Measurements from ENCODE around the gene PDE6B. TPM values are rescaled to one million over a fixed set of nuclear protein-coding genes. Genes with fewer than 3 reads are reported as not detected.

The PDE6B gene
- polyA plus RNA-seq, 1 donor from 2014 or later, result 3.2 TPM

GRCh38 chr4:661881-662761 is 36.7 kb downstream of the PDE6B start:
- Histone ChIP-seq H3K9me3 (ENCODE audit: low read length) (no peaks in the 10 kb centered on the region), H3K4me3 (ENCODE audit: low read length) (no peak overlapping the region), H3K27ac (ENCODE audit: low read length) (no peak overlapping the region), H4K20me1 (ENCODE audit: insufficient read depth) (no peaks in the 10 kb centered on the region), H3K27me3 (ENCODE audit: insufficient read depth, low read depth, low read length) (no peaks in the 10 kb centered on the region), H3K79me2 (replicated peaks; ENCODE audit: insufficient read depth, low read length) (no peaks in the 10 kb centered on the region), H3K9ac (ENCODE audit: low read length) (no peak overlapping the region), H3K36me3 (ENCODE audit: insufficient read depth, low read length) (no peaks in the 10 kb centered on the region), H2AFZ (ENCODE audit: low read depth, low read length) (no peak overlapping the region), H3F3A (ENCODE audit: insufficient read depth, low read length, poor library complexity, severe bottlenecking) (no peaks in the 10 kb centered on the region), H3K4me2 (ENCODE audit: low read length) (no peak overlapping the region), H3K9me2 (ENCODE audit: insufficient read depth, low read length) (no peaks in the 10 kb centered on the region)
- TF ChIP-seq EZH2 (IDR thresholded peaks at IDR 0.05; ENCODE audit: borderline replicate concordance, insufficient read depth, low read length, poor library complexity, severe bottlenecking) (no peak), REST (IDR thresholded peaks at IDR 0.05; ENCODE audit: borderline replicate concordance) (no peak), TAF1 (IDR thresholded peaks at IDR 0.05; ENCODE audit: low read depth) (no peak), SMC3 (conservative IDR thresholded peaks at IDR 0.05; ENCODE audit: poor library complexity) (no peak), EP300 (conservative IDR thresholded peaks at IDR 0.05; ENCODE audit: poor library complexity, severe bottlenecking) (no peak), CTCF (IDR thresholded peaks at IDR 0.05; ENCODE audit: poor library complexity, severe bottlenecking) (no peak), POLR2AphosphoS5 (IDR thresholded peaks at IDR 0.05) (no peak), RAD21 (conservative IDR thresholded peaks at IDR 0.05) (no peak), MXI1 (conservative IDR thresholded peaks at IDR 0.05; ENCODE audit: poor library complexity, severe bottlenecking) (no peak)

- peak overlapping the region; percentile 51 for H3K4me3 ChIP-seq (ENCODE audit: low read length)
- no peaks in the 10 kb centered on the region for H3K27me3 ChIP-seq (ENCODE audit: insufficient read depth, low read depth, low read length)
- no peaks in the 10 kb centered on the region for H4K20me1 ChIP-seq (ENCODE audit: insufficient read depth)
- H3F3A ChIP-seq (ENCODE audit: insufficient read depth, low read length, poor library complexity, severe bottlenecking), result no peaks in the 10 kb centered on the region
- H3K9me3 ChIP-seq (ENCODE audit: low read length), result no peaks in the 10 kb centered on the region
- H3K27ac ChIP-seq (ENCODE audit: low read length), result no peak overlapping the region
- no peaks in the 10 kb centered on the region for H3K9me2 ChIP-seq (ENCODE audit: insufficient read depth, low read length)
- H3K9ac ChIP-seq (ENCODE audit: low read length), result no peak overlapping the region
- H3K79me2 ChIP-seq (replicated peaks; ENCODE audit: insufficient read depth, low read length), result no peaks in the 10 kb centered on the region
- no peak overlapping the region for H2AFZ ChIP-seq (ENCODE audit: low read depth, low read length)
- TF ChIP-seq CTCF (IDR thresholded peaks at IDR 0.05; ENCODE audit: poor library complexity, severe bottlenecking) (no peak), RAD21 (conservative IDR thresholded peaks at IDR 0.05) (no peak), TAF1 (IDR thresholded peaks at IDR 0.05; ENCODE audit: low read depth) (no peak)
- H3K4me2 ChIP-seq (ENCODE audit: low read length), result no peak overlapping the region
- H3K36me3 ChIP-seq (ENCODE audit: insufficient read depth, low read length), result no peaks in the 10 kb centered on the region
Observed at GRCh38 chr4:663046-663437, 37.7 kb downstream of the PDE6B start.
